H1 (cell line): Measurements from ENCODE around the gene PCDHB7.

Experiments
- CBX5 ChIP-seq: fragments of 300-800, 300-1000 bp; sonication (generic); IDR thresholded peaks from 2 replicates; pipeline ENCODE4 v1.7.1; 2016; ENCODE audit warnings: antibody characterized with exemption, low read length, low read depth
- CTCF ChIP-seq, 3 experiments: IDR thresholded peaks; 1 replicate in 2 of 3; 2 replicates in 1 of 3; pipeline versions ENCODE4 v1.5.1 to v1.6.1; 2011; ENCODE audit warnings: low read length in 3 of 3, mild to moderate bottlenecking in 3 of 3, inconsistent platforms in 2 of 3, low read depth in 1 of 3, moderate library complexity in 1 of 3; ENCODE audit not compliant: insufficient read depth in 1 of 3; ENCODE audit errors: control extremely low read depth in 1 of 3
- E2F6 ChIP-seq: IDR thresholded peaks from 2 replicates; pipeline ENCODE4 v1.6.1; 2012; ENCODE audit warnings: inconsistent platforms
- EZH2 ChIP-seq: fragments of 200-600 bp; sonication (generic); IDR thresholded peaks from 2 replicates; pipeline ENCODE4 v1.7.1; 2012; ENCODE audit warnings: low read depth, mild to moderate bottlenecking, moderate library complexity, low read length, inconsistent platforms; ENCODE audit not compliant: severe bottlenecking
- MAX ChIP-seq: IDR thresholded peaks from 2 replicates; pipeline ENCODE4 v1.6.1; 2012; ENCODE audit warnings: inconsistent platforms
- PHF8 ChIP-seq: fragments of 200-600 bp; sonication (generic); conservative IDR thresholded peaks from 2 replicates; pipeline ENCODE4 v1.7.1; 2012; ENCODE audit warnings: low read depth, mild to moderate bottlenecking, inconsistent platforms, low read length, moderate library complexity
- POLR2A ChIP-seq, 2 experiments: IDR thresholded peaks; 1 replicate in 1 of 2; 2 replicates in 1 of 2; pipeline ENCODE4 v1.6.1; 2011; ENCODE audit warnings: low read depth in 2 of 2, low read length in 2 of 2, mild to moderate bottlenecking in 2 of 2; ENCODE audit errors: control extremely low read depth in 1 of 2
- SIN3A ChIP-seq, 2 experiments: IDR thresholded peaks in 1 of 2; conservative IDR thresholded peaks in 1 of 2; 2 replicates each; pipeline ENCODE4 v1.6.1; 2011 to 2012; ENCODE audit warnings: low read length in 2 of 2, improper control_type of control experiment in 1 of 2, low read depth in 1 of 2, mild to moderate bottlenecking in 1 of 2
- SIRT6 ChIP-seq: IDR thresholded peaks from one replicate; pipeline ENCODE4 v1.7.1; 2012; ENCODE audit warnings: low read length, inconsistent platforms
- SP1 ChIP-seq: IDR thresholded peaks from 2 replicates; pipeline ENCODE4 v1.6.1; 2011; ENCODE audit warnings: low read depth, low read length
- TAF1 ChIP-seq: IDR thresholded peaks from 2 replicates; pipeline ENCODE4 v1.6.1; 2011; ENCODE audit warnings: mild to moderate bottlenecking, low read depth, low read length

GRCh38 chr5:141150224-141150992 is 22.0 kb upstream of the PCDHB7 start:
- TF ChIP-seq SIN3A (conservative IDR thresholded peaks at IDR 0.05 in 1 of 2, IDR thresholded peaks at IDR 0.05 in 1 of 2; ENCODE audit: low read depth in 1 of 2, low read length in 2 of 2) (no peak), CBX5 (no peak), CTCF (IDR thresholded peaks at IDR 0.05; ENCODE audit: control extremely low read depth in 1 of 3, insufficient read depth in 1 of 3, low read depth in 1 of 3, low read length in 3 of 3) (no peak), SP1 (no peak), EZH2 (no peak), TAF1 (no peak), POLR2A (IDR thresholded peaks at IDR 0.05; ENCODE audit: control extremely low read depth in 1 of 2, low read depth in 2 of 2, low read length in 2 of 2) (no peak), PHF8 (no peak), MAX (no peak), E2F6 (no peak), SIRT6 (no peak)
